K562 (cell line): Measurements from ENCODE around the gene AMOTL1. TPM values are rescaled to one million over a fixed set of nuclear protein-coding genes. Genes with fewer than 3 reads are reported as not detected.
A peak's percentile ranks its signal among the peaks of the same experiment; 100 is the strongest.

Source experiments
- ATAC-seq: fragments of 200-7000 bp; cut with Tn5 transposase; 3 replicates; pipeline ENCODE4 v1.9.1; 2020; ENCODE audit warnings: moderate library complexity
- BruUV-seq: library from RNA; stranded (reverse); fragments of 400-500 nt; replicated peaks from 2 replicates; lab custom pipeline; 2021; lab: Mats Ljungman, UMichigan
- CTCF ChIA-PET: fragments of 300-600 bp; formaldehyde crosslinking; extraction: SDS; loops from one replicate; lab custom pipeline; 2021; ENCODE audit warnings: low intra/inter-chr PET ratio; lab: Yijun Ruan, JAX
- POLR2A ChIA-PET: fragments of 300-600, 350-650 bp; sonication (Branson Sonifier 250); formaldehyde crosslinking; extraction: SDS; loops from one replicate; lab custom pipeline; 2021; ENCODE audit warnings: antibody characterized with exemption, inconsistent platforms; lab: Yijun Ruan, JAX
- DNase-seq, 4 experiments: peaks; one replicate each; pipeline versions ENCODE4 v3.0.0 to v3.0.0-alpha.2; 2011 to 2018; ENCODE audit warnings: low spot score in 3 of 4, mixed read lengths in 3 of 4; ENCODE audit errors: extremely low read depth in 1 of 4
- FAIRE-seq: peaks from 2 replicates; lab custom pipeline; 2011; peaks lifted over from hg19 to GRCh38; lab: Jason Lieb, UNC
- H2AFZ ChIP-seq: 2 replicates; pipeline ENCODE4 v1.6.0; 2011; ENCODE audit warnings: low read depth, low read length, control low read depth, inconsistent platforms
- H3K27ac ChIP-seq: fragments of 200-600 bp; 3 replicates; pipeline ENCODE4 v1.8.0; 2011; ENCODE audit warnings: low read depth, mild to moderate bottlenecking, control low read depth, inconsistent platforms, low read length, moderate library complexity, mixed read lengths; ENCODE audit errors: extremely low read depth
- H3K27me3 ChIP-seq, 2 experiments: fragments of 300-600 bp in 1 of 2; 2 replicates in 1 of 2; 3 replicates in 1 of 2; pipeline versions ENCODE4 v1.6.0 to v1.8.0; 2011; ENCODE audit warnings: inconsistent platforms in 2 of 2, low read length in 2 of 2, mild to moderate bottlenecking in 1 of 2, mixed read lengths in 1 of 2, moderate library complexity in 1 of 2; ENCODE audit not compliant: control insufficient read depth in 2 of 2, insufficient read depth in 2 of 2
- H3K36me3 ChIP-seq: fragments of 300-600 bp; 3 replicates; pipeline ENCODE4 v1.8.0; 2011; ENCODE audit warnings: mild to moderate bottlenecking, low read length, inconsistent platforms; ENCODE audit not compliant: control insufficient read depth, insufficient read depth
- H3K4me1 ChIP-seq, 2 experiments: fragments of 200-600 bp in 1 of 2; replicated peaks in 1 of 2; 2 replicates in 1 of 2; 3 replicates in 1 of 2; pipeline versions ENCODE4 v1.5.1 to v1.8.0; 2011; ENCODE audit warnings: inconsistent platforms in 2 of 2, low read length in 2 of 2, mild to moderate bottlenecking in 1 of 2, mixed read lengths in 1 of 2, moderate library complexity in 1 of 2; ENCODE audit not compliant: control insufficient read depth in 2 of 2, insufficient read depth in 2 of 2
- H3K4me2 ChIP-seq: 2 replicates; pipeline ENCODE4 v1.6.1; 2011; ENCODE audit warnings: low read length, control low read depth, inconsistent platforms, mixed read lengths; ENCODE audit not compliant: insufficient read depth
- H3K4me3 ChIP-seq: fragments of 200-600 bp; sonication (generic), shearing (Covaris generic); 2 replicates; pipeline ENCODE4 v1.5.1; 2016; ENCODE audit warnings: control low read depth, inconsistent platforms
- H3K79me2 ChIP-seq: fragments of 200-600 bp; 3 replicates; pipeline ENCODE4 v1.8.0; 2011; ENCODE audit warnings: low read length, inconsistent platforms; ENCODE audit not compliant: control insufficient read depth, insufficient read depth
- H3K9ac ChIP-seq, 2 experiments: 2 replicates each; pipeline versions ENCODE4 v1.6.0 to v1.6.1; 2011; ENCODE audit warnings: low read depth in 2 of 2, low read length in 2 of 2, control low read depth in 1 of 2, inconsistent platforms in 1 of 2, mild to moderate bottlenecking in 1 of 2, mixed read lengths in 1 of 2; ENCODE audit not compliant: insufficient read depth in 1 of 2
- H3K9me1 ChIP-seq: one replicate; pipeline ENCODE4 v1.6.0; 2011; ENCODE audit warnings: inconsistent platforms, mild to moderate bottlenecking, low read length, moderate library complexity; ENCODE audit not compliant: control insufficient read depth, insufficient read depth
- H3K9me3 ChIP-seq: replicated peaks from 2 replicates; pipeline ENCODE4 v1.5.1; 2011; ENCODE audit warnings: low read depth, low read length, inconsistent platforms; ENCODE audit not compliant: control insufficient read depth, insufficient read depth
- H4K20me1 ChIP-seq: replicated peaks from 2 replicates; pipeline ENCODE4 v1.6.1; 2011; ENCODE audit warnings: low read length, inconsistent platforms, mixed read lengths; ENCODE audit not compliant: control insufficient read depth, insufficient read depth
- ARID1B ChIP-seq: fragments of 450-650 bp; IDR thresholded peaks from 2 replicates; pipeline ENCODE4 v1.6.1; 2016; ENCODE audit warnings: antibody characterized with exemption, mild to moderate bottlenecking, inconsistent platforms
- CEBPG ChIP-seq, 3 experiments: fragments of 200-800 bp in 1 of 3; sonication (Bioruptor generic) in 1 of 3; sonication (generic) in 1 of 3; formaldehyde crosslinking in 1 of 3; IDR thresholded peaks in 2 of 3; conservative IDR thresholded peaks in 1 of 3; 2 replicates each; pipeline versions ENCODE4 v1.6.1 to v1.8.0; 2016 to 2022; ENCODE audit warnings: missing compliant biosample characterization in 2 of 3, missing genetic modification characterization in 2 of 3, mild to moderate bottlenecking in 1 of 3, missing genetic modification reagents in 1 of 3
- ETV5 ChIP-seq: sonication (generic); formaldehyde crosslinking; IDR thresholded peaks from 2 replicates; pipeline ENCODE4 v1.4.0; 2020; ENCODE audit warnings: low read depth, mild to moderate bottlenecking, missing genetic modification reagents
- FOXK1 ChIP-seq: sonication (generic); formaldehyde crosslinking; IDR thresholded peaks from 2 replicates; pipeline ENCODE4 v1.8.0; 2022; ENCODE audit warnings: missing genetic modification reagents, mild to moderate bottlenecking, borderline replicate concordance
- GATAD2B ChIP-seq: fragments of 450-650 bp; IDR thresholded peaks from 2 replicates; pipeline ENCODE4 v1.6.1; 2017; ENCODE audit warnings: mild to moderate bottlenecking, borderline replicate concordance
- ILF3 ChIP-seq: fragments of 450-650 bp; IDR thresholded peaks from 2 replicates; pipeline ENCODE4 v1.6.1; 2018; ENCODE audit warnings: antibody characterized with exemption, mild to moderate bottlenecking, moderate library complexity, borderline replicate concordance
- MEF2D ChIP-seq: conservative IDR thresholded peaks from 2 replicates; pipeline ENCODE4 v1.6.1; 2016; ENCODE audit warnings: low read depth, missing genetic modification characterization, missing compliant biosample characterization
- RNF219 ChIP-seq: fragments of 250-450 bp; sonication (Bioruptor Pico); IDR thresholded peaks from 2 replicates; pipeline ENCODE4 v1.5.0; 2022; ENCODE audit warnings: mild to moderate bottlenecking
- USF2 ChIP-seq: sonication (generic); formaldehyde crosslinking; IDR thresholded peaks from 2 replicates; pipeline ENCODE4 v1.5.0; 2020; ENCODE audit warnings: missing genetic modification reagents
- YY1 ChIP-seq, 3 experiments: IDR thresholded peaks; 2 replicates each; pipeline ENCODE4 v1.6.1; 2011; ENCODE audit warnings: low read length in 2 of 3, mild to moderate bottlenecking in 2 of 3, moderate library complexity in 2 of 3, borderline replicate concordance in 1 of 3, control low read depth in 1 of 3, low read depth in 1 of 3; ENCODE audit not compliant: insufficient read depth in 3 of 3, insufficient replicate concordance in 2 of 3, control insufficient read depth in 1 of 3, insufficient read length in 1 of 3; ENCODE audit errors: extremely low read depth in 1 of 3
- in situ Hi-C: fragments of 300-500 bp; cut with MboI; formaldehyde crosslinking; loops from 4 replicates; pipeline ENCODE4 v1.15.0; 2018; ENCODE audit warnings: inconsistent platforms, mixed read lengths
- intact Hi-C: fragments of 100-400 bp; cut with micrococcal nuclease; formaldehyde crosslinking; loops from 2 replicates; pipeline ENCODE4 v1.14.2; 2022
- polyA plus RNA-seq, 8 experiments: library from polyadenylated mRNA; depleted of rRNA in 4 of 8; stranded (reverse) in 5 of 8; unstranded in 3 of 8; fragments of >200 nt; fragmentation: Nextera tagmentation in 2 of 8; fragmentation: Illumina TruSeq in 1 of 8; extraction: Ambion mirVana in 2 of 8; extraction: Trizol in 1 of 8; gene quantifications; 2 replicates each; pipeline versions ENCODE4 v1.2.1 to v1.2.3, GENCODE V29; 2011 to 2014; ENCODE audit warnings: inconsistent platforms in 1 of 8, missing spikeins in 1 of 8
- total RNA-seq, 7 experiments: library from RNA; depleted of rRNA in 6 of 7; stranded (reverse); fragments of >200 nt in 6 of 7; fragmentation: Illumina TruSeq in 2 of 7; extraction: Trizol in 2 of 7; gene quantifications; 2 replicates each; pipeline versions ENCODE4 v1.2.1 to v1.2.3, GENCODE V29; 2011 to 2021; ENCODE audit warnings: low replicate concordance in 1 of 7

AMOTL1 gene
- total and polyA plus RNA-seq, 9 of the 15 experiments (the other 6 are each of a cell fraction or from before 2014, with no cell fraction given), result 4.0 to 35.4 (median 14.0) TPM

GRCh38 chr11:94747146-94747545 lies 21.0 kb upstream of the AMOTL1 start:
- no peaks in the 10 kb centered on the region for H3K9me3 ChIP-seq
- no peaks in the 10 kb centered on the region for H3K79me2 ChIP-seq
- H2AFZ ChIP-seq, result no peak overlapping the region
- H3K9ac ChIP-seq, result peak overlapping the region in 1 of 2 experiments; percentile 10; a peak in 1 of 4 replicates
- no peaks in the 10 kb centered on the region for H3K27me3 ChIP-seq
- no peaks in the 10 kb centered on the region for H3K9me1 ChIP-seq
- BruUV-seq, result no TSS peak
- no peak overlapping the region for H3K4me2 ChIP-seq
- ChIA-PET POLR2A (interaction anchor here (0.9 to 2.3 kb wide), 2 partner anchors 11 to 16 kb away, joined by 3 to 7 read pairs; no protein-coding TSS in a partner anchor), CTCF (no interaction called here)
- intact Hi-C loops (no loop called here), in situ Hi-C loops (no loop called here)
- no peaks in the 10 kb centered on the region for H3K36me3 ChIP-seq
- peaks cover 3 to 21% of the 10 kb centered on the region in 2 experiments; a peak in 3 of 5 replicates for H3K4me1 ChIP-seq
- ATAC-seq, result no peak
- TF ChIP-seq YY1 (IDR thresholded peaks at IDR 0.05; ENCODE audit: borderline replicate concordance in 1 of 3, control insufficient read depth in 1 of 3, extremely low read depth in 1 of 3, insufficient read depth in 3 of 3, insufficient read length in 1 of 3, insufficient replicate concordance in 2 of 3, low read depth in 1 of 3, low read length in 2 of 3) (no peak), MEF2D (tag) (no peak), ILF3 (no peak), USF2 (CRISPR knock-in tag) (no peak), CEBPG (CRISPR knock-in tag; IDR thresholded peaks at IDR 0.05) (no peak), CEBPG (tag; conservative IDR thresholded peaks at IDR 0.05 in 1 of 2, IDR thresholded peaks at IDR 0.05 in 1 of 2) (no peak), FOXK1 (CRISPR knock-in tag) (no peak), GATAD2B (no peak), ETV5 (no peak), ARID1B (no peak), RNF219 (no peak)
- no peaks in the 10 kb centered on the region for H4K20me1 ChIP-seq
- no peak overlapping the region for H3K27ac ChIP-seq
- DNase-seq, result no peak
- FAIRE-seq, result no peak
- no peak overlapping the region for H3K4me3 ChIP-seq
